WTC11 (cell line): ENCODE data around the gene GH2. TPM values are rescaled to one million over a fixed set of nuclear protein-coding genes. Genes with fewer than 3 reads are reported as not detected.
"Not testable (repeated sequence)": the region's sequence is repeated elsewhere in the genome, so short reads cannot be mapped to it uniquely, and the experiment has no call there.

Experiments
- ATAC-seq: fragments of 200-7000 bp; cut with Tn5 transposase; 2 replicates; pipeline ENCODE4 v1.10.0; 2021; ENCODE audit warnings: mild to moderate bottlenecking, moderate library complexity
- CTCF ChIA-PET: fragments of 300-600 bp; sonication (Branson Sonifier 250); formaldehyde crosslinking; loops from one replicate; lab custom pipeline; 2021; ENCODE audit warnings: antibody characterized with exemption; lab: Charles Lee
- POLR2A ChIA-PET: fragments of 350-600 bp; sonication (Branson Sonifier 250); formaldehyde crosslinking; loops from one replicate; lab custom pipeline; 2021; ENCODE audit warnings: antibody characterized with exemption; lab: Charles Lee
- DNase-seq: peaks from one replicate; pipeline ENCODE4 v3.0.0; 2021; ENCODE audit warnings: low spot score
- H3K27ac Mint-ChIP-seq: 2 replicates; pipeline ENCODE4 v1.8.0; 2021; ENCODE audit warnings: mixed read lengths
- H3K27me3 Mint-ChIP-seq: 2 replicates; pipeline ENCODE4 v1.8.0; 2021; ENCODE audit warnings: low read depth, mild to moderate bottlenecking, moderate library complexity, mixed read lengths
- H3K36me3 Mint-ChIP-seq: 2 replicates; pipeline ENCODE4 v1.8.0; 2021; ENCODE audit warnings: mixed read lengths
- H3K4me1 Mint-ChIP-seq: 2 replicates; pipeline ENCODE4 v1.8.0; 2022; ENCODE audit warnings: mixed read lengths
- H3K4me3 Mint-ChIP-seq: 2 replicates; pipeline ENCODE4 v1.8.0; 2021; ENCODE audit warnings: mild to moderate bottlenecking, moderate library complexity, mixed read lengths
- H3K9me3 Mint-ChIP-seq: 2 replicates; pipeline ENCODE4 v1.8.0; 2021; ENCODE audit warnings: mixed read lengths
- CDX4 ChIP-seq: fragments of 250-450 bp; sonication (Bioruptor Pico); IDR thresholded peaks from 2 replicates; pipeline ENCODE4 v1.9.0; 2021; ENCODE audit warnings: moderate library complexity, mild to moderate bottlenecking, inconsistent platforms, borderline replicate concordance
- ETV6 ChIP-seq: sonication (generic); formaldehyde crosslinking; IDR thresholded peaks from 2 replicates; pipeline ENCODE4 v1.8.1; 2022; ENCODE audit warnings: mild to moderate bottlenecking, missing genetic modification reagents
- GABPB1 ChIP-seq: sonication (generic); formaldehyde crosslinking; IDR thresholded peaks from 2 replicates; pipeline ENCODE4 v1.8.1; 2023; ENCODE audit warnings: mild to moderate bottlenecking, missing genetic modification reagents
- GTF2I ChIP-seq: fragments of 250-450 bp; sonication (Bioruptor Pico); conservative IDR thresholded peaks from 2 replicates; pipeline ENCODE4 v1.4.0; 2021; ENCODE audit warnings: mild to moderate bottlenecking
- HMGXB4 ChIP-seq: sonication (generic); formaldehyde crosslinking; IDR thresholded peaks from 2 replicates; pipeline ENCODE4 v1.8.1; 2023; ENCODE audit warnings: mild to moderate bottlenecking, moderate library complexity, missing genetic modification reagents
- MAX ChIP-seq: sonication (generic); formaldehyde crosslinking; IDR thresholded peaks from 2 replicates; pipeline ENCODE4 v1.8.0; 2022; ENCODE audit warnings: mild to moderate bottlenecking, missing genetic modification reagents
- MYBL2 ChIP-seq: sonication (generic); formaldehyde crosslinking; IDR thresholded peaks from 2 replicates; pipeline ENCODE4 v1.8.1; 2023; ENCODE audit warnings: mild to moderate bottlenecking, moderate library complexity, missing genetic modification reagents
- NFYB ChIP-seq: sonication (generic); formaldehyde crosslinking; conservative IDR thresholded peaks from 2 replicates; pipeline ENCODE4 v1.8.0; 2022; ENCODE audit warnings: low read depth, missing genetic modification reagents
- NR3C1 ChIP-seq: sonication (generic); formaldehyde crosslinking; conservative IDR thresholded peaks from 2 replicates; pipeline ENCODE4 v1.8.1; 2023; ENCODE audit warnings: low read depth, mild to moderate bottlenecking, missing genetic modification reagents
- PRRX2 ChIP-seq: fragments of 250-450 bp; sonication (Bioruptor Pico); IDR thresholded peaks from 2 replicates; pipeline ENCODE4 v1.8.0; 2021; ENCODE audit warnings: mild to moderate bottlenecking
- SMAD3 ChIP-seq: sonication (generic); formaldehyde crosslinking; IDR thresholded peaks from 2 replicates; pipeline ENCODE4 v1.8.0; 2022; ENCODE audit warnings: missing genetic modification reagents, mild to moderate bottlenecking, borderline replicate concordance
- TEAD4 ChIP-seq: sonication (generic); formaldehyde crosslinking; IDR thresholded peaks from 2 replicates; pipeline ENCODE4 v1.8.0; 2022; ENCODE audit warnings: mild to moderate bottlenecking, missing genetic modification reagents
- USF2 ChIP-seq: sonication (generic); formaldehyde crosslinking; IDR thresholded peaks from 2 replicates; pipeline ENCODE4 v1.8.1; 2023; ENCODE audit warnings: mild to moderate bottlenecking, missing genetic modification reagents, moderate library complexity
- ZBTB21 ChIP-seq: sonication (generic); formaldehyde crosslinking; IDR thresholded peaks from 2 replicates; pipeline ENCODE4 v1.8.1; 2023; ENCODE audit warnings: mild to moderate bottlenecking, missing genetic modification reagents, borderline replicate concordance
- ZNF138 ChIP-seq: sonication (generic); formaldehyde crosslinking; conservative IDR thresholded peaks from 2 replicates; pipeline ENCODE4 v1.8.1; 2022; ENCODE audit warnings: mild to moderate bottlenecking, moderate library complexity, missing genetic modification reagents
- ZNF219 ChIP-seq: sonication (generic); formaldehyde crosslinking; IDR thresholded peaks from 2 replicates; pipeline ENCODE4 v1.8.0; 2023; ENCODE audit warnings: missing genetic modification reagents, mild to moderate bottlenecking, borderline replicate concordance
- ZNF396 ChIP-seq: fragments of 250-450 bp; sonication (Bioruptor Pico); IDR thresholded peaks from 2 replicates; pipeline ENCODE4 v1.8.0; 2021; ENCODE audit warnings: mild to moderate bottlenecking, moderate library complexity, borderline replicate concordance
- ZNF671 ChIP-seq: fragments of 250-450 bp; sonication (Bioruptor Pico); IDR thresholded peaks from 2 replicates; pipeline ENCODE4 v1.8.0; 2021; ENCODE audit warnings: mild to moderate bottlenecking
- total RNA-seq: library from RNA; stranded (reverse); gene quantifications from 3 replicates; pipeline ENCODE4 v1.2.3, GENCODE V29; 2021
- TF ChIP-seq, protein P1 (sequence below): fragments of 200-600 bp; IDR thresholded peaks from 2 replicates; pipeline ENCODE4 v1.8.0; 2022; ENCODE audit warnings: antibody characterized with exemption

GH2 gene
- total RNA-seq, 1 experiment from 2014 or later, result 0.35 TPM

- peak; percentile 3 for DNase-seq
- Mint-ChIP-seq H3K4me1 (peaks cover 16% of the 10 kb centered on the region), H3K4me3 (no peak overlapping the region), H3K27me3 (peaks cover 3% of the 10 kb centered on the region; the same call in 1 of the 2 replicates), H3K27ac (no peak overlapping the region), H3K9me3 (no peaks in the 10 kb centered on the region), H3K36me3 (no peaks in the 10 kb centered on the region)
- ChIA-PET POLR2A (no interaction called here), CTCF (no interaction called here)
- ATAC-seq, result no peak
- TF ChIP-seq ZNF219 (CRISPR knock-in tag) (no peak), TEAD4 (CRISPR knock-in tag) (no peak), ZNF671 (no peak), HMGXB4 (CRISPR knock-in tag) (no peak), ZNF138 (CRISPR knock-in tag) (no peak), ZNF396 (CRISPR knock-in tag) (no peak), NR3C1 (CRISPR knock-in tag) (no peak), MYBL2 (CRISPR knock-in tag) (no peak), ETV6 (CRISPR knock-in tag) (no peak), NFYB (no peak), GTF2I (no peak), CDX4 (no peak), USF2 (no peak), PRRX2 (CRISPR knock-in tag) (no peak), ZBTB21 (no peak), MAX (CRISPR knock-in tag) (no peak)
- TF ChIP-seq, protein P1, sequence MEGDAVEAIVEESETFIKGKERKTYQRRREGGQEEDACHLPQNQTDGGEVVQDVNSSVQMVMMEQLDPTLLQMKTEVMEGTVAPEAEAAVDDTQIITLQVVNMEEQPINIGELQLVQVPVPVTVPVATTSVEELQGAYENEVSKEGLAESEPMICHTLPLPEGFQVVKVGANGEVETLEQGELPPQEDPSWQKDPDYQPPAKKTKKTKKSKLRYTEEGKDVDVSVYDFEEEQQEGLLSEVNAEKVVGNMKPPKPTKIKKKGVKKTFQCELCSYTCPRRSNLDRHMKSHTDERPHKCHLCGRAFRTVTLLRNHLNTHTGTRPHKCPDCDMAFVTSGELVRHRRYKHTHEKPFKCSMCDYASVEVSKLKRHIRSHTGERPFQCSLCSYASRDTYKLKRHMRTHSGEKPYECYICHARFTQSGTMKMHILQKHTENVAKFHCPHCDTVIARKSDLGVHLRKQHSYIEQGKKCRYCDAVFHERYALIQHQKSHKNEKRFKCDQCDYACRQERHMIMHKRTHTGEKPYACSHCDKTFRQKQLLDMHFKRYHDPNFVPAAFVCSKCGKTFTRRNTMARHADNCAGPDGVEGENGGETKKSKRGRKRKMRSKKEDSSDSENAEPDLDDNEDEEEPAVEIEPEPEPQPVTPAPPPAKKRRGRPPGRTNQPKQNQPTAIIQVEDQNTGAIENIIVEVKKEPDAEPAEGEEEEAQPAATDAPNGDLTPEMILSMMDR, result no peak
Observed at GRCh38 chr17:63916566-63917185, 34.9 kb upstream of the GH2 start.

- ATAC-seq, POLR2A ChIA-PET: not testable (repeated sequence)
Observed at GRCh38 chr17:63915753-63916152, 34.0 kb upstream of the GH2 start.

DNA sequence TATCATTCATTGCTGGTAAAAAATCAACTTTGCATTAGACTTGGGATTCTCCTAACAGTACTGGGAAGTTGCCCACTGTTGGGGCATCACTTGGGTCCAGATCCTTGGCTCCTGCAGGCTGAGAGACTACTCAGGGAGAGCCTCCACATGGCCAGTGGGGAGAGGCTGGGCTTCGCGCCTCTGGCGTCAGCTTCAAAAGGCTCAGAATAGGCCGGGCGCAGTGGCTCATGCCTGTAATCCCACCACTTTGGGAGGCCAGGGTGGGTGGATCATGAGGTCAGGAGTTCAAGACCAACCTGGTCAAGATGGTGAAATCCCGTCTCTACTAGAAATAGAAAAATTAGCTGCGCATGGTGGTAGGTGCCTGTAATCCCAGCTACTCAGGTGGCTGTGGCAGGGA lies 32.7 kb upstream of the GH2 start:
- CTCF ChIA-PET, result interaction anchor here (1.1 kb wide), 1 partner anchor 32 kb away, joined by 3 read pairs; no protein-coding TSS in a partner anchor

More at GRCh38 chr17:63915753-63916152, 34.0 kb upstream of the GH2 start:
- H3K27me3 Mint-ChIP-seq, H3K4me3 Mint-ChIP-seq, H3K9me3 Mint-ChIP-seq, H3K36me3 Mint-ChIP-seq, DNase-seq, H3K27ac Mint-ChIP-seq: not testable (repeated sequence)
- peaks cover 21% of the 10 kb centered on the region for H3K4me1 Mint-ChIP-seq
- CTCF ChIA-PET, result interaction anchor here (1.2 kb wide), 1 partner anchor 101 kb away, joined by 3 read pairs; no protein-coding TSS in a partner anchor

More for the DNA sequence above, 32.7 kb upstream of the GH2 start:
- no peaks in the 10 kb centered on the region for H3K9me3 Mint-ChIP-seq
- ATAC-seq, result no peak
- H3K4me3 Mint-ChIP-seq, result no peak overlapping the region
- DNase-seq, result no peak
- no peak for TF ChIP-seq ETV6 (CRISPR knock-in tag)
- TF ChIP-seq SMAD3 (CRISPR knock-in tag), result no peak
- no peak for TF ChIP-seq GABPB1
- TF ChIP-seq, all 79 proteins: peak for 0
- H3K27ac Mint-ChIP-seq, result no peak overlapping the region
- H3K36me3 Mint-ChIP-seq, result no peaks in the 10 kb centered on the region
- POLR2A ChIA-PET, result no interaction called here
- H3K27me3 Mint-ChIP-seq, result peaks cover 3% of the 10 kb centered on the region; the same call in 1 of the 2 replicates
- peaks cover 21% of the 10 kb centered on the region for H3K4me1 Mint-ChIP-seq
